Activated CD8-positive, alpha-beta memory T cell treated with anti-CD3 and anti-CD28 coated beads for 4 hours (primary cell): Measurements from ENCODE around the gene GBP7.
"Not testable (repeated sequence)": the region's sequence is repeated elsewhere in the genome, so short reads cannot be mapped to it uniquely, and the experiment has no call there.

Source experiments
- DNase-seq, 2 donors: peaks; one replicate each; pipeline ENCODE4 v3.0.0-alpha.2; 2020; ENCODE audit warnings: low read depth in 2 of 2

Gene GBP7

GRCh38 chr1:89175601-89176256 is at the start of gene GBP7:
Gene GBP7, minus strand, starts transcription at chr1:89176003. Its CDS starts 4,068 bp downstream, at chr1:89171935.
- no peak for DNase-seq

GRCh38 chr1:89221341-89221740 is 45.5 kb upstream of the GBP7 start:
- DNase-seq, result no peak

GRCh38 chr1:89219851-89220250 is 44.0 kb upstream of the GBP7 start:
- DNase-seq, result not testable (repeated sequence)

- DNase-seq, result not testable (repeated sequence)
Measured at GRCh38 chr1:89218941-89219340, 43.1 kb upstream of the GBP7 start.

GRCh38 chr1:89213347-89213746 is 37.5 kb upstream of the GBP7 start:
- DNase-seq, result no peak

- DNase-seq, result no peak
Measured at GRCh38 chr1:89211035-89211634, 35.3 kb upstream of the GBP7 start.

GRCh38 chr1:89206373-89206772 is 30.6 kb upstream of the GBP7 start:
- no peak for DNase-seq

- DNase-seq, result no peak
Measured at GRCh38 chr1:89203166-89203565, 27.4 kb upstream of the GBP7 start.

- DNase-seq, result no peak
Measured at GRCh38 chr1:89201106-89201794, 25.4 kb upstream of the GBP7 start.

- DNase-seq, result no peak
Measured at GRCh38 chr1:89200663-89201062, 24.9 kb upstream of the GBP7 start.

GRCh38 chr1:89199525-89200031 is 23.8 kb upstream of the GBP7 start:
- DNase-seq, result no peak

- DNase-seq, result peak; percentile 19 to 25
Measured at GRCh38 chr1:89198491-89199072, 22.8 kb upstream of the GBP7 start, which contains the start of gene GBP4. Gene GBP4, minus strand, starts transcription at chr1:89198942. Its CDS starts 108 bp downstream, at chr1:89198834.

GRCh38 chr1:89198081-89198480 is 22.3 kb upstream of the GBP7 start:
- DNase-seq, result no peak

GRCh38 chr1:89195476-89195875 is 19.7 kb upstream of the GBP7 start:
- DNase-seq, result no peak

- DNase-seq, result no peak
Measured at GRCh38 chr1:89191314-89191713, 15.5 kb upstream of the GBP7 start.

GRCh38 chr1:89190017-89190416 is 14.2 kb upstream of the GBP7 start:
- DNase-seq, result no peak

- no peak for DNase-seq
Measured at GRCh38 chr1:89179343-89179742, 3.5 kb upstream of the GBP7 start.

- no peak for DNase-seq
Measured at GRCh38 chr1:89176971-89177370, 1.2 kb upstream of the GBP7 start.

- no peak for DNase-seq
Measured at GRCh38 chr1:89174491-89174890, 1.3 kb downstream of the GBP7 start.

- DNase-seq, result no peak
Measured at GRCh38 chr1:89172468-89173143, 3.2 kb downstream of the GBP7 start.

- no peak for DNase-seq
Measured at GRCh38 chr1:89171067-89171438, 4.8 kb downstream of the GBP7 start.
